HG02973 (cell line): ENCODE results near the gene EXTL2.
"Not testable (repeated sequence)": the region's sequence is repeated elsewhere in the genome, so short reads cannot be mapped to it uniquely, and the experiment has no call there.

Experiments used
- ATAC-seq: cut with Tn5 transposase; IDR thresholded peaks from one replicate; pipeline ENCODE4 v1.9.1; 2021; ENCODE audit warnings: moderate library complexity; ENCODE audit not compliant: unreplicated experiment

Gene EXTL2

DNA sequence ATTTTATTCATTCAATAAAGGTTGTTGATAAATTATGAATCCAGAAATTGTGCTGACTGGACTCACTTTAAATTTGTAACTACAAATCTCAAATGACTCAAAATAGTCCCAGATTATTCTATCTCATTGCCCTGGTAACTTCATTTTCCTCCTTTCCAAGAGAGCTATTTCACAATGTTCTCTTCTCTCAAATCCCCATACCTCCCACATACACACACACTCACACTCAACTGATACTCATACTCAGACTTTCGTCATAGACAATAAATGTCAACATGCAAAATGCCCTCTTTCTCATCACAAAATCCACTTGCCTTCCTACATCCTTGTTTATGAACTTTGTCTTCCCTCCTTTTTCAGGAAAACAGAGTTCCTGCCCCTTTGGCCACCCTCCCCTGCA is 33.3 kb downstream of the EXTL2 start:
- no peak for ATAC-seq

GRCh38 chr1:100860397-100860991 is 34.1 kb downstream of the EXTL2 start:
- ATAC-seq = no peak

DNA sequence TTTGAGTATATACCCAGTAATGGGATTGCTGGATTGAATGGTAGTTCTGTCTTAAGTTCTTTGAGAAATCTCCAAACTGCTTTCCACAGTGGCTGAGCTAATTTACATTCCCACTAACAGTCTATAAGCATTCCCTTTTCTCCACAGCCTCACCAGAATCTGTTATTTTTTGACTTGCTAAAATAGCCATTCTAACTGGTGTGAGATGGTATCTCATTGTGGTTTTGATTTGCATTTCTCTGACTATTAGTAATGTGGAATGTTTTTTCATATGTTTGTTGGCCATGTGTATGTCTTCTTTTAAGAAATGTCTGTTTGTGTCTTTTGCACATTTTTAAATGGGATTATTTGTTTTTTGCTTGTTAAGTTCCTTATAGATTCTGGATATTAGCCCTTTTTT is 39.5 kb downstream of the EXTL2 start:
- not testable (repeated sequence) for ATAC-seq

DNA sequence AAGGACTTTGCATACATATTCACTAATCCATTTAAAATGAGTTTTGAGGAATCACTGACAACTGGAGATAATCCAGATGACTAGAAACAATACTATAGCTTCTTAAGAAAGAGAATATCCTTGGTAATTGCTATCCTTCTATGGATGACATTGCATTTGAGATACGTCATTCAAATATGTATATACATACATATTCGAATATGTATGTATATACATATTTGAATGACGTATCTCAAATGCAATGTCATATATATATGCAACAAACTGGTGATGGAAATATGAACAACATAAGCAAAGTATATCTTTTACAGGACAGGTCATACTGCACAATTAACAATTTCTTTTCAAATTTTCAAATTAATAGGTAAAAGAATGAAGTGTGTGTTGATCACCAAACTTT is 41.7 kb downstream of the EXTL2 start:
- ATAC-seq = no peak

GRCh38 chr1:100851726-100852125 is 42.9 kb downstream of the EXTL2 start:
- no peak for ATAC-seq

GRCh38 chr1:100847361-100848082 is 47.1 kb downstream of the EXTL2 start:
- no peak for ATAC-seq

DNA sequence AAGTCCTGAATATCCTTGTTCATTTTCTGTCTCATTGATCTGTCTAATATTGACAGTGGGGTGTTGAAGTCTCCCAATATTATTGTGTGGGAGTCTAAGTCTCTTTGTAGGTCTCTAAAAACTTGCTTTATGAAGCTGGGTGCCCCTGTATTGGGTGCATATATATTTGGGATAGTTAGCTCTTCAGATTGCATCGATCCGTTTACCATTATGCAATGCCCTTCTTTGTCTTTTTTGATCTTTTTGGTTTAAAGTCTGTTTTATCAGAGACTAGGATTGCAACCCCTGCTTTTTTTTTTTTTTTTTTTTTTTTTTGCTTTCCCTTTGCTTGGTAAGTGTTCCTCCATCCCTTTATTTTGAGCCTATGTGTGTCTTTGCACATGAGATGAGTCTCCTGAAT is 51.5 kb downstream of the EXTL2 start:
- not testable (repeated sequence) for ATAC-seq

DNA sequence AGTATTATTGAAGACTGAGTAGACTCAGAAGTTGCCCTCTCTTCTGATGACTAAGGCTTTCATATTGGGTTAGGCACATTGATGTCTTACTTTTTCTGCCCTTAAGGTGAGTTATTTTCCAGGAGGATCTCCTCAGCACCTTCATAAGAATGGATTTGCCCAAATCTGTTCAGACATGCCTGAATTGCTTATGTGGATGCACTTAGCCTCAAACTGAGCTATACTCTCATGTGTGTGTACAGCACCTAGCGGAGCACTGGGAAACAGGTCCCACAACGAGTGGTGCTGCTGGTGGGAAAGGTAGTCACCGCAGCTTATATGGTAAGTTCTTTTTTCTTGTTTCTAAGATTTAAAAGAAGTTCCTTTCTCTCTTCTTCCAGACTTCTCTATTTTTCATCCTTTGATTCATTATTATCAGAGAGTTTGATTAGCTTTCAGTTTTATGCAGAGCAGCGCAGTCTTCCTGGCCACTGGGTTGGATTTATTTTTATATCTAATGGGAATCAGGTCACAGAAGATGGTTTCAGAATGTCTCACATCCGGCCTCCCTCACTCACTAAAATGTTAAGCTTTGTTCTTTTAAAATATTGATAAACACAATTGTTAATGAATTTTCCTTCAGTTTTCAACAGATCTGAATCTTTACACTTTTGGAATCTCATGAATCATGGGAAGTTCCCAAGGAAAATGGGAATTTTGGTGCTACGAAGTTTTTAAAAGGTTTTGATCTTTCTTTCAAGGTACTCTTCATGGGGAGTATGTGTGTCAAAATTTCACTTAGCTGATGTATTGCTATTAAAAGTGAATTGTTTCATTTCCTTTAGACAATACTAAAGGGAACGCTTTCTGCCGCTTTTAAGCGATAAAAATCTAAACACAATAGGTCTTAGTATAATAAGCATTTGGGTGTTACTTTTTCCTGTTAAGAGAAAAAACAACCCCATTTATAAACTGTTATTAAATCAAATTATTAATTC is 58.5 kb downstream of the EXTL2 start:
- ATAC-seq = no peak

DNA sequence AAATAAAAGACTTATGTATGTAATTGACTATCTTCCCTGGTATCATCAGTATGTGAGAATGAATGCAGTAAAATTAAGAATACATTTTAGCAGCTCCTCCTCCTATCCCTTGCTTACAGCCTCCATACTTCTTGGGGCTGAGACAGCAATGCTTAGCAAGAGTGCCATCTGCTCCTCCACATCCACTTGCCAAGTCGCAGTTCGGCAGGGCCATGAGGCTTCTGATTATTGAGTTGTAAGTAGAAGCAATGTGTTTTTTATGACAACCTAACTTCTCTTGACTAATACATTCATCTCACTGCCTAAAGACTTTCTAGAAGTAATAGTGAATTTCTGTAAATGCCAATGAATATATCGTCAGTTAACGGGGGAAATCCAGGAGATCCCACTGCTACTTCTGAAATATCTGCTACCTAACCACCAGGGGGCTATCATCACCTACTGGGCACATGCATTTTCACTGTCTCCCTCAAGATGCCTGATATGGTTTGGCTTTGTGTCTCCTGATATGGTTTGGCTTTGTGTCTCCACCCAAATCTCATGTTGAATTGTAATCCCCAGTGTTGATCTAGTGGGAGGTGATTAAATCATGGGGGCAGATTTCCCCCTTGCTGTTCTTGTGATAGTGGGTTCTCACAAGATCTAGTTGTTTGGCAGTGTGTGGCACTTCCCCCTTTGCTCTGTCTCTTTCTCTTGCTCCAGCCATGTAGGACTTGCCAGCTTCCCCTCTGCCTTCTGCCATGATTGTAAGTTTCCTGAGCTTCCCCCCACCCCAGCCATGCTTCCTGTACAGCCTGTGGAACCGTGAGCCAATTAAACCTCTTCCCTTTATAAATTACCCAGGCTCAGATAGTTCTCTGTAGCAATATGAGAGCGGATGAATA is 59.6 kb downstream of the EXTL2 start:
- no peak for ATAC-seq

DNA sequence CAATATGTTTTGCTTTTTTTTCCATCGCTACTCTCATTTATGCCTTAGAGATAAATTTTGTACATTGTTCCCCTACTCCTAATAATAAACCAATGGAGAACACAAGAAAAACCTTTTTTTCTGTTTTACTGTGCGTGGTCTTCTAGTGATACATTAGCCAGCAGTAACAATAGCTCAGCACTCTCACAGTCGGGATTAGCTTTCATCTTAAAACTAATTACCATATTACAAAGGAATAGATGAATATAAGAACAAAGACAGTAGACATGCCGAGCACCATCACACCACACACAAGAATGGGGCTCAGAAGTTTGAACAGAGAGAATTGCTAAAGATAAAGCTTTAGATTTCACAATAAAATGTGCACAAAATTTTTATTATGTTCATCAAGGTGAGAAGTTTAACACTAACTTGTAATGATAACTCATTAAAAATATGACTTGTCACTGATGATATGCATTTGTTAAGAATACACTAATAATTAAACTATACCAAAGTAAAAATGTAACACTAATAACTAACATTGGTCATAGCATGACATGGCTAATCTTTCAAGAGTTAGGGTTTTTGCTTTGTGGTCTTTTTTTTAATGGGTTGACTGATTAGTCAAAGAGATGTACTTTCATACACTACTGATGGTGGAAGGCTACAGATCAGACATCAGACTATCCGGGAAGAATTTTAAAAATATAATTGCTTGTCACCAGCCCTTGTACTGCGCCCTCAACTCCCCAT is 61.8 kb downstream of the EXTL2 start:
- no peak for ATAC-seq

DNA sequence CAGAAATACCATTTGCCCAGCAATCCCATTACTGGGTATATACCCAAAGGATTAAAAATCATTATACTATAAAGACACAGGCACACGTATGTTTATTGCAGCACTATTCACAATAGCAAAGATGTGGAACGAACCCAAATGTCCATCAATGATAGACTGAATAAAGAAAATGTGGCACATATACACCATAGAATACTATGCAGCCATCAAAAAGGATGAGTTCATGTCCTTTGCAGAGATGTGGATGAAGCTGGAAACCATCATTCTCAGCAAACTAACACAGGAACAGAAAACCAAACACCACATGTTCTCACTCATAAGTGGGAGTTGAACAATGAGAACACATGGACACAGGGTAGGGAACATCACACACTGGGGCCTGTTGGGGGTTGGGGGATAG is 69.0 kb downstream of the EXTL2 start:
- not testable (repeated sequence) for ATAC-seq
